Measurements from ENCODE around the gene HSF5. TPM values are rescaled to one million over a fixed set of nuclear protein-coding genes. Genes with fewer than 3 reads are reported as not detected.

The HSF5 gene
- total and polyA plus RNA-seq, 10 donors: 0.57 to 1.7 (median 1.2) TPM

- DNase-seq: peak; percentile 94
- Histone ChIP-seq H3K36me3 (peaks cover 0 to 51% (median 33%) of the 10 kb centered on the region in 6 donors), H3K27me3 (replicated peaks in 1 of 7) (no peaks in the 10 kb centered on the region), H3K4me3 (peak within 1 kb of the TSS; percentile 52 to 89 (median 74)), H3K9me3 (no peaks in the 10 kb centered on the region), H3K4me1 (peaks cover 29 to 67% (median 55%) of the 10 kb centered on the region in 6 donors), H3K27ac (peak within 1 kb of the TSS in 7 of 8 donors; percentile 54 to 96 (median 75))
- WGBS, 5 donors: 0 to 1% (median 0%) methylated on average over 30 to 64 of the region's 64 CpGs
- intact Hi-C loops (cut with DNase I; ENCODE audit: low total_unique reads): no loop called here
- TF ChIP-seq CTCF (IDR thresholded peaks at IDR 0.05 in 8 of 11, conservative IDR thresholded peaks at IDR 0.05 in 3 of 11) (no peak), POLR2AphosphoS5 (IDR thresholded peaks at IDR 0.05) (peak; percentile 56 to 80 (median 78)), POLR2A (IDR thresholded peaks at IDR 0.05) (no peak)
Observed at GRCh38 chr17:58513965-58514769, 26.0 kb upstream of the HSF5 start, which contains the start of gene MTMR4. TSS of gene MTMR4 (minus strand) at chr17:58514638. CDS start at chr17:58514407, 231 bp downstream.

- no peak for DNase-seq
- Histone ChIP-seq H3K27me3 (replicated peaks in 1 of 7) (no peaks in the 10 kb centered on the region), H3K36me3 (peaks cover 0 to 58% (median 41%) of the 10 kb centered on the region in 6 donors), H3K4me1 (peaks cover 26 to 63% (median 49%) of the 10 kb centered on the region in 6 donors), H3K4me3 (peak overlapping the region; percentile 52 to 89 (median 74)), H3K9me3 (no peaks in the 10 kb centered on the region), H3K27ac (peak overlapping the region in 3 of 8 donors; percentile 69 to 96 (median 83))
- TF ChIP-seq POLR2A (IDR thresholded peaks at IDR 0.05): no peak
- no peak for TF ChIP-seq CTCF (IDR thresholded peaks at IDR 0.05 in 8 of 11, conservative IDR thresholded peaks at IDR 0.05 in 3 of 11)
- no peak for TF ChIP-seq POLR2AphosphoS5 (IDR thresholded peaks at IDR 0.05)
- intact Hi-C loops (cut with DNase I; ENCODE audit: low total_unique reads): no loop called here
- WGBS, 5 donors: 22 to 27% (median 23%) methylated on average over 14 of the region's 14 CpGs
Observed at GRCh38 chr17:58513267-58513964, 25.2 kb upstream of the HSF5 start.

GRCh38 chr17:58510075-58510474 is 21.9 kb upstream of the HSF5 start:
- 91 to 94% (median 92%) methylated on average over 5 of the region's 5 CpGs for WGBS, 5 donors
- TF ChIP-seq POLR2AphosphoS5 (IDR thresholded peaks at IDR 0.05) (no peak), CTCF (IDR thresholded peaks at IDR 0.05 in 8 of 11, conservative IDR thresholded peaks at IDR 0.05 in 3 of 11) (no peak), POLR2A (IDR thresholded peaks at IDR 0.05) (no peak)
- Histone ChIP-seq H3K4me1 (peaks cover 14 to 72% (median 34%) of the 10 kb centered on the region in 6 donors), H3K4me3 (no peak overlapping the region), H3K9me3 (no peaks in the 10 kb centered on the region), H3K27me3 (replicated peaks in 1 of 7) (no peaks in the 10 kb centered on the region), H3K27ac (no peak overlapping the region), H3K36me3 (peaks cover 0 to 82% (median 73%) of the 10 kb centered on the region in 6 donors)
- no peak for DNase-seq
- intact Hi-C loops (cut with DNase I; ENCODE audit: low total_unique reads): no loop called here

Data from spleen (tissue), 11 donors.